SKM-1 treated with dmso at 0.1 percent for 144 hours (cell line): ENCODE measurements around the gene KRTAP3-1.
"Not testable (repeated sequence)": the region's sequence is repeated elsewhere in the genome, so short reads cannot be mapped to it uniquely, and the experiment has no call there.

Experiments used
- DNase-seq: peaks from one replicate; lab custom pipeline; 2025; ENCODE audit not compliant: unreplicated experiment; lab: John Stamatoyannopoulos, UW

KRTAP3-1 gene

DNA sequence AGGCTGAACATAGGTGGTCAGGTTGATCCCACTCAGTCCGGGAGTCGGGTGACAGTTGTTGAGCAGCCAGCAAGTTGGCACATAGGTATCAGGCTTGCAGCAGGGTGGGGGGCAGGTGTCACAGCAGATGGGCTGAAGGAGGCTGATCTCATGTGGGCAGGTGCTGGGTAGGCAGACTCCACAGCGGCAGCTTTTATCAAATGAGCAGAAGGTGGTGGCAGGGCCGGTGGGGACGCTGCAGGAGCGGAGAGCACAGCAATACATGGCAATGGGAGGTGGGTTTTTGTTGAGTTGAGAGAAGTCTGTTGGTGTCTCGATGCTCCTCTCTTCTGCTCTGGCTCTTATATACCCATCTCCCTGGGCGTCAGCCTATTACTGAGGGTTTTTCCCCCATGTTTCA is at the start of gene KRTAP3-1:
Gene KRTAP3-1, minus strand, starts transcription at position 318 of the 400 bp plus-strand sequence. Its CDS starts 54 bp downstream, at position 264.
- DNase-seq = no peak

- no peak for DNase-seq
These were observed 48.6 kb upstream of the KRTAP3-1 start for GRCh38 chr17:41057547-41057946.

- not testable (repeated sequence) for DNase-seq
These were observed 46.2 kb upstream of the KRTAP3-1 start, which contains the start of gene KRTAP2-2 for GRCh38 chr17:41055130-41055529. Gene KRTAP2-2, minus strand, starts transcription at chr17:41055230. Its CDS starts 19 bp downstream, at chr17:41055211.

GRCh38 chr17:41054556-41054955 is 45.6 kb upstream of the KRTAP3-1 start:
- not testable (repeated sequence) for DNase-seq

- DNase-seq = no peak
These were observed 45.1 kb upstream of the KRTAP3-1 start for GRCh38 chr17:41054025-41054424.

DNA sequence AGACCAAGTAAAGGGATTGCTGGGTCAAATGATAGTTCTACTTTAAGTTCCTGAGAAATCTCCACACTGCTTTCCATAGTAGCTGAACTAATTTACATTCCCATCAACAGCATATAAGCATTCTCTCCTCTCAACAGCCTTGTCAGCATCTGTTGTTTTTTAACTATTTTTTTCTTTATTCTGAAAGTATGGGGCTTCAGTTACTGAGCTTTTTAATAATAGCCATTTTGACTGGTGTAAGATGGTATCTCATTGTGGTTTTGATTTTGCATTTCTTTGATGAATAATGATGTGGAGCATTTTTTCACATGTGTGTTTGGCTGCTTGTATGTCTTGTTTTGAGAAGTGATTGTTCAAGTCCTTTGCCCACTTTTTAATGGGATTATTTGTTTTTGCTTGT is 43.6 kb upstream of the KRTAP3-1 start:
- no peak for DNase-seq

DNA sequence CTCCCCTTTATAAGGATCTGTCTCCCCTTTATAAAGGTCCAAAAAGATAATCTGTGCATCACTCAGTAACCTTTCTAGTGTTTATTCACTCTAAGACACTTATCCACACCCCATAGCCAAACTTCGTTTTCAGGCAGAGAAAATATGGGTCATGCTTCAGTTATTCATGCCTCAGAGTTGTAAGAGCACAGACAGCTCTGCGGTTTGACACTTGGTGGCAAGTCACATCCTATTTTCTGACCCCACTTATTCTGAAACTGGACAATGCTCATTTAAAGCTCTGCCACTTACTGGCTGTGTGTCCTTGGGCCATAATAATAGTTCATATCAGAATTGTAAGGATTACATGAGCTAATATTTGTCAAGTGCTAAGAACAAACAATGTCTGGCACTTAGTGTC is 40.2 kb upstream of the KRTAP3-1 start:
- no peak for DNase-seq

- DNase-seq = no peak
These were observed 39.5 kb upstream of the KRTAP3-1 start for GRCh38 chr17:41048441-41048840.

- not testable (repeated sequence) for DNase-seq
These were observed 38.0 kb upstream of the KRTAP3-1 start, which contains the start of gene KRTAP2-1 for GRCh38 chr17:41046735-41047465. Gene KRTAP2-1, minus strand, starts transcription at chr17:41047316. Its CDS starts 49 bp downstream, at chr17:41047267.

DNA sequence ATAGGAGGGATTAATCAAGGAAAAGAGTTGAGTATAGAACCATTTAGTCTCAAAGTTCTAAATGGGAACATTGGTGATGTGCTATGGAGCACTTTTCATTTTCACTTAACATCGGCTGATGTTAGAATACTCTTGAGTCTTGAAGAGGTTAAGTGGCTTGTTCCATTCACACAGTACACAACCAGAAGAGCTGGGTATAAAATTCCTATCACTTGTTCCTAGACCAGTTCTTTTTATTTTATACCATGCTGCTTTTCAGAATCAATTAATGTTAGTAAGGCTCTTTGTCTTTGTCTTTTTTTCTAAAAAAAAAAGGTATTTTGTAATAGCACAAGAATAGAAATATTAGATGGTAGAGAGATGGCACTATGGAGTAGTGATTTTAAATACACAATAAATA is 34.0 kb upstream of the KRTAP3-1 start:
- DNase-seq = no peak

DNA sequence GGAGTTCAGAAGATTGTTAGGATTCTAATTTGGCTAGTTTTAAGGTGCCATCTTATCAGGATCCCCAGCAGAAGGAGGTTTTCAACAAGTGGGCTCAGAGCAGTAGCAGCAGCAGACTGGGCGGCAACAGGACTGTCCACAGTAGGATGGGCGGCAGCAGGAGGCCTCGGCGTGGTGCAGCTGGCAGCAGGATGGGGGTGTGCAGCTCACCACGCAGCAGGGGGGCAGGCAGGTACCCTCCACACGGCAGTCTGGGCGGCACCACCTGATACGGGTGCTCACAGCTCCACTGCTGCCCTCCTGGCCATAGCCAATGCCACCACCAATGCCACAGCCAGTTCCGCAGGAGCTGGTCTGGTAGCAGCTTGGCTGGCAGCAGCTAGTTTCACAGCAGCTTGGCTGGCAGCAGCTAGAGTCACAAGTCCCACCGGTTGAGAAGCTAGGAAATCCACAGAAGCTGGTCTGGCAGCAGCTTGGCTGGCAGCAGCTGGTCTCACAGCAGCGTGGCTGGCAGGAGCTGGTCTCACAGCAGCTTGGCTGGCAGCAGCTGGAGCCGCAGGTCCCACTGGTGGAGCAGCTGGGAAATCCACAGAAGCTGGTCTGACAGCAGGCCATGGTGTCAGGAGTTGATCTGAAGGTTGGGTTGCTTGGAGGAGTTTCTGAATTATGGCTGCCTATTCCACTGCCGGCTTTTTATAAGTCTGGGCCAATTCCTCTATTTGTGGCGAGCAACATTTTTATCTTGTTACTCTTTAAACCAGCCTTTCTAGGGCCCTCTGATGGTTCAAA is 32.0 kb upstream of the KRTAP3-1 start, which contains the start of gene KRTAP1-1:
Gene KRTAP1-1, minus strand, starts transcription at position 668 of the 789 bp plus-strand sequence. Its CDS starts 53 bp downstream, at position 615.
- DNase-seq = not testable (repeated sequence)

GRCh38 chr17:41037853-41038350 is 29.0 kb upstream of the KRTAP3-1 start:
- no peak for DNase-seq

GRCh38 chr17:41034346-41034935 is 25.5 kb upstream of the KRTAP3-1 start, which contains the start of gene KRTAP1-3:
Gene KRTAP1-3, minus strand, starts transcription at chr17:41034874. Its CDS starts 53 bp downstream, at chr17:41034821.
- DNase-seq = not testable (repeated sequence)

DNA sequence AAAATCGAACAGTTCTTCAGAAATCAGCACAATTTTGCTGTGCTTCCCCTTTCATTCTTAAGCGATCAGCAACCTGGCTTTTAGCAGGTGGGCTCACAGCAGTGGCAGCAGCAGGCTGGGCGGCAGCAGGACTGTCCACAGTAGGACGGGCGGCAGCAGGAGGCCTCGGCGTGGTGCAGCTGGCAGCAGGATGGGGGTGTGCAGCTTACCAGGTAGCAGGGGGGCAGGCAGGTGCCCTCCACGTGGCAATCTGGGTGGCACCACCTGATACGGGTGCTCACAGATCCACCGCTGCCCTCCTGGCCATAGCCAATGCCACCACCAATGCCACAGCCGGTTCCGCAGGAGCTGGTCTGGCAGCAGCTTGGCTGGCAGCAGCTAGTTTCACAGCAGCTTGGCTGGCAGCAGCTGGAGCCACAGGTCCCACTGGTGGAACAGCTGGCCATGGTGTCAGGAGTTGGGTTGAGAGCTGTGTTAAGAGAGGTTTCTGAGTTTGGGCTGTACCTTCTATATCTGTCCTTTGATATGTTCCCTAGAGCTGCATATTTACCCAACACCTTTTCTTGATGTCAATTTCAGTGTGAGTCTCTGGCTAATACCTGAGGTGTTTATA is 20.8 kb upstream of the KRTAP3-1 start, which contains the start of gene KRTAP1-4:
Gene KRTAP1-4, minus strand, starts transcription at position 563 of the 613 bp plus-strand sequence. Its CDS starts 117 bp downstream, at position 446.
- no peak for DNase-seq

GRCh38 chr17:41026715-41027471 is 18.0 kb upstream of the KRTAP3-1 start, which contains the start of gene KRTAP1-5:
Gene KRTAP1-5, minus strand, starts transcription at chr17:41027208. Its CDS starts 53 bp downstream, at chr17:41027155.
- no peak for DNase-seq

GRCh38 chr17:41024697-41025096 is 15.8 kb upstream of the KRTAP3-1 start:
- DNase-seq = no peak

GRCh38 chr17:41020336-41020735 is 11.4 kb upstream of the KRTAP3-1 start:
- DNase-seq = no peak

DNA sequence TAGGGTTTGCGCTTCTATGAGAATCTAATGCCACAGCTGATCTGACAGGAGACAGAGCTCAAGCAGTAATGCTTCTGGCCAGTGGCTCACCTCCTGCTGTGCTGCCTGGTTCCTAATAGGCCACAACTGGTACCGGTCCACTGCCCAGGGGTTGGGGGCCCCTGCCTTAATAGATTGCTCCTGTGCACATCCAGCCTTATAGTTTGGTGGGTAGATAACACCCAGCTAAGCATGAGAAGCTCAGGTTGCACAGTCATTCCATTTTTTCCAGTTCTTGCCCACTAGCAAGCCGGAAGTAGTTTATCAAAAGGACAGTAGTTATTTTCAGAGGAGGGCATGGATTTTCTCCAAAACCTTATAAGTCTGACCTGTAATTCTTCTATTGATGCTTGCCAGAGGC is 10.5 kb upstream of the KRTAP3-1 start:
- no peak for DNase-seq

DNA sequence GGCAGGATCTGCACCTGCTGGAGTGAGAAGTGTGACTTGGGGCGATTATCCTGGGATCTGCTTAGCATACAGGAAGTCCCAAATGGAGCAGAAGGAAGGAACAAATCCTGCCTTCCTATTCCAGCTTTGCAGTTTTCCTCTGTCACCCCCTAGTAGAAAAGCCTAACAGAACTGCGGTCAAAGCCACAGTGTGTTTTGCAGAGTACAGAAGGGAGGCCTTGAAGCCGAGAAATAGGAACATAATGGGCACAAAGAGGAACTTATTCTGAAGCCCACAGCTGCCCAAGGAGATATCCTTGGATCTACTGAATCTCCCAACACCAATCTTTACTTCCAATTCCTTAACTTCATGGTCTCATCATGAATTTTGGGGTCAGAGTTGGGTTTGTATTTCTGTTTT is 9.6 kb upstream of the KRTAP3-1 start:
- no peak for DNase-seq
